Effector CD4-positive, alpha-beta T cell (primary cell): ENCODE results near the gene ATP9B.
"Not testable (repeated sequence)": the region's sequence is repeated elsewhere in the genome, so short reads cannot be mapped to it uniquely, and the experiment has no call there.

Experiments
- DNase-seq: peaks from one replicate; pipeline ENCODE4 v3.0.0-alpha.2; 2020

The ATP9B gene

GRCh38 chr18:79248495-79249060 is 179.4 kb downstream of the ATP9B start:
- no peak for DNase-seq

- DNase-seq = no peak
Observed at GRCh38 chr18:79250301-79250981, 181.2 kb downstream of the ATP9B start.

GRCh38 chr18:79251021-79251420 is 181.8 kb downstream of the ATP9B start:
- no peak for DNase-seq

GRCh38 chr18:79252904-79253633 is 183.9 kb downstream of the ATP9B start:
- DNase-seq = no peak

GRCh38 chr18:79257480-79257879 is 188.3 kb downstream of the ATP9B start:
- no peak for DNase-seq

- DNase-seq = no peak
Observed at GRCh38 chr18:79258447-79258846, 189.3 kb downstream of the ATP9B start.

- DNase-seq = no peak
Observed at GRCh38 chr18:79259218-79259617, 190.0 kb downstream of the ATP9B start.

- no peak for DNase-seq
Observed at GRCh38 chr18:79260023-79260422, 190.8 kb downstream of the ATP9B start.

GRCh38 chr18:79260510-79260909 is 191.3 kb downstream of the ATP9B start:
- DNase-seq = no peak

- not testable (repeated sequence) for DNase-seq
Observed at GRCh38 chr18:79265068-79265467, 195.9 kb downstream of the ATP9B start.

GRCh38 chr18:79271812-79272211 is 202.6 kb downstream of the ATP9B start:
- DNase-seq = not testable (repeated sequence)

- no peak for DNase-seq
Observed at GRCh38 chr18:79272916-79273315, 203.7 kb downstream of the ATP9B start.

- DNase-seq = no peak
Observed at GRCh38 chr18:79274823-79275222, 205.6 kb downstream of the ATP9B start.

- DNase-seq = no peak
Observed at GRCh38 chr18:79275461-79275860, 206.3 kb downstream of the ATP9B start.

- no peak for DNase-seq
Observed at GRCh38 chr18:79275992-79276391, 206.8 kb downstream of the ATP9B start.

- no peak for DNase-seq
Observed at GRCh38 chr18:79278896-79279295, 209.7 kb downstream of the ATP9B start.

GRCh38 chr18:79283131-79283810 is 214.1 kb downstream of the ATP9B start:
- DNase-seq = no peak

- no peak for DNase-seq
Observed at GRCh38 chr18:79283929-79284328, 214.7 kb downstream of the ATP9B start.

GRCh38 chr18:79285191-79285590 is 216.0 kb downstream of the ATP9B start:
- not testable (repeated sequence) for DNase-seq

GRCh38 chr18:79290409-79290808 is 221.2 kb downstream of the ATP9B start:
- DNase-seq = not testable (repeated sequence)

- no peak for DNase-seq
Observed at GRCh38 chr18:79290876-79291275, 221.7 kb downstream of the ATP9B start.

- no peak for DNase-seq
Observed at GRCh38 chr18:79294235-79294634, 225.0 kb downstream of the ATP9B start.

- DNase-seq = no peak
Observed at GRCh38 chr18:79299272-79299671, 230.1 kb downstream of the ATP9B start.

GRCh38 chr18:79299711-79300110 is 230.5 kb downstream of the ATP9B start:
- DNase-seq = no peak
